NB4 (cell line): ENCODE results near the gene DAP.

Experiments used
- CTCF ChIP-seq: IDR thresholded peaks from one replicate; pipeline ENCODE4 v1.5.1; 2012; ENCODE audit warnings: low read depth, low read length
- MYC ChIP-seq: IDR thresholded peaks from 2 replicates; pipeline ENCODE4 v1.6.1; 2011; ENCODE audit warnings: low read depth, low read length
- POLR2A ChIP-seq: IDR thresholded peaks from 2 replicates; pipeline ENCODE4 v1.6.1; 2011; ENCODE audit warnings: mild to moderate bottlenecking; ENCODE audit not compliant: insufficient read length; ENCODE audit errors: extremely low read depth

GRCh38 chr5:10653043-10653442 lies 108.0 kb downstream of the DAP start:
- TF ChIP-seq CTCF: no peak
- TF ChIP-seq POLR2A: no peak
- no peak for TF ChIP-seq MYC
